Hepatocyte (in vitro differentiated cells): ENCODE measurements around the gene DUS2.

Source experiments
- EZH2 ChIP-seq: fragments of 200-600 bp; sonication (generic); IDR thresholded peaks from 2 replicates; pipeline ENCODE4 v1.6.1; 2016; ENCODE audit warnings: antibody characterized with exemption, mild to moderate bottlenecking, borderline replicate concordance
- EZH2phosphoT487 ChIP-seq: fragments of 200-600 bp; sonication (generic); IDR thresholded peaks from one replicate; pipeline ENCODE4 v1.6.1; 2018; ENCODE audit warnings: antibody characterized with exemption, mild to moderate bottlenecking, low read depth, moderate library complexity; ENCODE audit not compliant: unreplicated experiment, severe bottlenecking
- TF ChIP-seq, protein P1 (sequence below): fragments of 200-600 bp; sonication (generic); IDR thresholded peaks from 2 replicates; pipeline ENCODE4 v1.5.1; 2016; ENCODE audit warnings: antibody characterized with exemption, mild to moderate bottlenecking; ENCODE audit not compliant: poor library complexity

- TF ChIP-seq, protein P1, sequence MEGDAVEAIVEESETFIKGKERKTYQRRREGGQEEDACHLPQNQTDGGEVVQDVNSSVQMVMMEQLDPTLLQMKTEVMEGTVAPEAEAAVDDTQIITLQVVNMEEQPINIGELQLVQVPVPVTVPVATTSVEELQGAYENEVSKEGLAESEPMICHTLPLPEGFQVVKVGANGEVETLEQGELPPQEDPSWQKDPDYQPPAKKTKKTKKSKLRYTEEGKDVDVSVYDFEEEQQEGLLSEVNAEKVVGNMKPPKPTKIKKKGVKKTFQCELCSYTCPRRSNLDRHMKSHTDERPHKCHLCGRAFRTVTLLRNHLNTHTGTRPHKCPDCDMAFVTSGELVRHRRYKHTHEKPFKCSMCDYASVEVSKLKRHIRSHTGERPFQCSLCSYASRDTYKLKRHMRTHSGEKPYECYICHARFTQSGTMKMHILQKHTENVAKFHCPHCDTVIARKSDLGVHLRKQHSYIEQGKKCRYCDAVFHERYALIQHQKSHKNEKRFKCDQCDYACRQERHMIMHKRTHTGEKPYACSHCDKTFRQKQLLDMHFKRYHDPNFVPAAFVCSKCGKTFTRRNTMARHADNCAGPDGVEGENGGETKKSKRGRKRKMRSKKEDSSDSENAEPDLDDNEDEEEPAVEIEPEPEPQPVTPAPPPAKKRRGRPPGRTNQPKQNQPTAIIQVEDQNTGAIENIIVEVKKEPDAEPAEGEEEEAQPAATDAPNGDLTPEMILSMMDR = no peak
- TF ChIP-seq EZH2 (no peak), EZH2phosphoT487 (no peak)
Observed at GRCh38 chr16:68077866-68078700, 55.0 kb downstream of the DUS2 start.
